SKM-1 (cell line): ENCODE data around the gene KDM4B.
"Not testable (repeated sequence)": the region's sequence is repeated elsewhere in the genome, so short reads cannot be mapped to it uniquely, and the experiment has no call there.

Experiments used
- DNase-seq: peaks from one replicate; lab custom pipeline; 2025; ENCODE audit not compliant: unreplicated experiment; lab: John Stamatoyannopoulos, UW

The KDM4B gene

GRCh38 chr19:5160158-5160795 is 191.4 kb downstream of the KDM4B start:
- not testable (repeated sequence) for DNase-seq

GRCh38 chr19:5164845-5165696 is 196.2 kb downstream of the KDM4B start:
- DNase-seq, result not testable (repeated sequence)

- no peak for DNase-seq
These were observed 196.7 kb downstream of the KDM4B start for GRCh38 chr19:5165697-5166019.

GRCh38 chr19:5166262-5166661 is 197.3 kb downstream of the KDM4B start:
- no peak for DNase-seq

DNA sequence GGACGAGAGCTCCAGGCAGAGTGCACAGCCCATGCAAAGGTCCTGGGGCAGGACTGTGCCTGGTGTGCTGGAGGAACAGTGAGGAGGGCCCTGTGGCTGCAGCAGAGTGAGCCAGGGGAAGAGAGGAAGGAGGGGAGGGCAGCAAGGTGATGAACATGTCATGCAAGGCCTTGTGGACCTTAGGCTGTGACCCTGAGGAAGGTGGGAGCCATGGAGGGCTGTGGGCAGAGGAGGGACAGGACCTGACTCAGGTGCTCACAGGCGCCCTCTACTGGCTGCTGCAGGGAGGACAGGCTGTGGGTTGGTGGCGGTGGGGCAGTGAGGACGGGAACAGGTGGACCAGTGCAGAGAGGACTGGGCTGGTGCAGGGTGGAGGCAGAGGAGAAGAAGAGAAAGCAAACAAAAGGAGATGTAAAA is 201.4 kb downstream of the KDM4B start:
- DNase-seq, result peak; percentile 7

DNA sequence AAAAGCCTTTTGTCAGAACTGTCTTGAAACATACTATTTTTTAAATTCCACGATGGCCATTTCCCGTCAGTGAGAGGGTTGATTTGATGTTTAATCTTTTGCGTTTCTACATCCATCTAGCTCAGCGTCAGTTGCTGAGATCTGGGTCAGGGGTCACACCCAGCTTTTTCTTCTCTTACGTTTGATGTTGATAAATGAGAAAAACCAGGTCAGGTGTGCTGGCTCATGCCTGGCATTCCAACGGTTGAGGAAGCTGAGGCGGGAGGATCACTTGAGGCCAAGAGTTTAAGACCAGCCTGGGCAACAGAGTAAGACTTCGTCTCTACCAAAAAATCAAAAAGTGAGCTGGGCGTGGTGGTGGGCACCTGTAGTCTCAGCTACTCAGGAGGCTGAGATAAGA is 202.8 kb downstream of the KDM4B start:
- no peak for DNase-seq

GRCh38 chr19:5172859-5173630 is 204.1 kb downstream of the KDM4B start:
- no peak for DNase-seq

DNA sequence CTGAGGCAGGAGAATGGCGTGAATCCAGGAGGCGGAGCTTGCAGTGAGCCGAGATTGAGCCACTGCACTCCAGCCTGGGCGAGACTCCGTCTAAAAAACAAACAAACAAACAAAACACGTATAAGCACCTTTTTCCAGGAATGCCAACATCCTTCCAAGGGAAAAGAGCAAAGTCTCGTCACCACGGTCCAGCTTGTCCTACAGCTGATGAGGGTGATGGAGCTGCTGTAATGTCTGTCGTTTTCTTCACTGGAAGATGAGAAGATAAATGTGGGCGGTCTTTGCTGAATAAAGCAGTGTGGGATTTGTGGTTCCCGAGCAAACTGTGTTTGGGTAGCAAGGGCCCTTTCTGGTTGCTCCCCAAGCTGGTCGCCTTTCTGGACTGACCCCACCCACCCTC is 205.1 kb downstream of the KDM4B start:
- no peak for DNase-seq

GRCh38 chr19:5177745-5178450 is 209.0 kb downstream of the KDM4B start:
- DNase-seq, result no peak

DNA sequence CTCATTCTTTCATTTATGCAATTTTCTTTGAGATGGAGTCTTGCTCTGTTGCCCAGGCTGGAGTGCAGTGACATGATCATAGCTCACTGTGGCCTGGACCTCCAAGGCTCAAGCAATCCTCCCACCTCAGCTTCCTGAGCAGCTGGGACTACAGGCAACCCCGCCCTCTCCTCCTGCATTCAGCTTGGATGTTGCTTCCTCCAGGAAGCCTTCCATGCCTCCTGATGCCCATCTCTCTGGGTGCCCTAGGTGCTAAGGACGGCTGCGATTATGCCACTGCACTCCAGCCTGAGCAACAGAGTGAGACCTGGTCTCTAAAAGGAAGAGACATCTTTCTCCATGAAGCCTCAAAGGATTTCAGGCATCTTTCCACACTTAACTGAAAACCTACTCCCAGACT is 209.9 kb downstream of the KDM4B start:
- no peak for DNase-seq

DNA sequence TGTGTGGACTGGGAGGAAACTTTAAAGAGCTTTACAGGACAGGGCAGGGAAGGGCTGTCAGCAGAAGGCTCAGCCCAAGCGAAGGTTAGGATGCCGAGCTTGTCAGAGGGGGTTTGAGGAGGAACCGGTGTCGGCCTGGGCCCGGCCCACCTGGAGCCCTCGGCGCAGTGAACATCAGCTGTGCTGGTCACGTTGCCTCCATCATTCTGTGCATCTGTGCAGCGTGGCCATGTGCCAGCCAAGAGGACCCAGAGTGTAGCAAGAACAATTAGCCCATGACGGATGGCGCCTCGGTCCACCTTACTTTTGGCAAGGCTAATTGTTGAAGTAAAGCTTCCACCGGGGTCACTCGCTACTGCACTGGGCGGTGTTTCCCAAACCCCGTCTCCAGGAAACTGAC is 210.3 kb downstream of the KDM4B start:
- no peak for DNase-seq

DNA sequence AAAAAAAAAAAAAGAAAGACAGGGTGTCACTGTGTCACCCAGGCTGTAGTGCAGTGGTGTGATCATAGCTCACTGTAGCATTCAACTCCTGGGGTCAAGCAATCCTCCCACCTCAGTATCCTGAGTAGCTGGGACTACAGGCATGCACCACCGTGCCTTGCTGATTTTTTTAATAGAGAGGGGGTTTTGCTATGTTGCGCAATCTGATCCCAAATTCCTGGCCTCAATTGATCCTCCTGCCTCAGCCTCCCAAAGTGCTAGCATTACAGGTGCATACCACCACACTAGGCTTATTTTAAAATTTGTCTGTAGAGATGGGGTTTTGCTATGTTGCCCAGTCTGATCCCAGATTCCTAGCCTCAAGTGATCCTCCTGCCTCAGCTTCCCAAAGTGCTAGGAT is 212.4 kb downstream of the KDM4B start:
- DNase-seq, result no peak

- DNase-seq, result no peak
These were observed 213.8 kb downstream of the KDM4B start for GRCh38 chr19:5182751-5183150.

DNA sequence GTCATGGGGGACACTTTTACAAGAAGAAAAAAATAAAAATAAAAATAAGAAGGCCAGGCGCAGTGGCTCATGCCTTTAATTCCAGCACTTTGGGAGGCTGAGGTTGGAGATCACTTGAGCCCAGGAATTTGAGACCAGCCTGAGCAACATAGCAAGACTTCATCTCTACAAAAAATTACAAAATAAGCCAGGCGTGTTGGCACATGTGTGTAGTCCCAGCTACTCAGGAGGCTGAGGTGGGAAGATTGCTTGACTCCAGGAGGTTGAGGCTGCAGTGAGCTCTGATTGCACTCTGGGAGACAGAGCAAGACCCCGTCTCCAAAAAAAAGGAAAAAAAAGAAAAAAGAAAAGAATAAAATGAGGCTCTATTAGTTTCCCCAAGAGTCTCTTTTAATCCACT is 214.7 kb downstream of the KDM4B start:
- no peak for DNase-seq

DNA sequence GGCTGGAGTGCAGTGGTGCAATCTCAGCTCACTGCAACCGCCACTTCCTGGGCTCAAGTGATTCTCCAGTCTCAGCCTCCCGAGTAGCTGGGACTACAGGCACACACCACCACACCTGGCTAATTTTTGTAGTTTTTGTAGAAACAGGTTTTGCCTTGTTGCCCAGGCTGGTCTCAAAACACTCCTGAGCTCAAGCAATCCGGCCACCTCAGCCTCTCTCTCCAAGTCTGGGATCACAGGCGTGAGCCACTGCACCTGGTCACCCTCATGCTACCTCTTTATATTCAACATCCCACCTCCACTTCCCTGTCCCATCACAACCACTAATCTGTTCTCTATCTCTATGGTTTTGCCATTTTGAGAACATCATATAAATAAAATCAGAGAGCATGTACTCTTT is 216.0 kb downstream of the KDM4B start:
- DNase-seq, result no peak

DNA sequence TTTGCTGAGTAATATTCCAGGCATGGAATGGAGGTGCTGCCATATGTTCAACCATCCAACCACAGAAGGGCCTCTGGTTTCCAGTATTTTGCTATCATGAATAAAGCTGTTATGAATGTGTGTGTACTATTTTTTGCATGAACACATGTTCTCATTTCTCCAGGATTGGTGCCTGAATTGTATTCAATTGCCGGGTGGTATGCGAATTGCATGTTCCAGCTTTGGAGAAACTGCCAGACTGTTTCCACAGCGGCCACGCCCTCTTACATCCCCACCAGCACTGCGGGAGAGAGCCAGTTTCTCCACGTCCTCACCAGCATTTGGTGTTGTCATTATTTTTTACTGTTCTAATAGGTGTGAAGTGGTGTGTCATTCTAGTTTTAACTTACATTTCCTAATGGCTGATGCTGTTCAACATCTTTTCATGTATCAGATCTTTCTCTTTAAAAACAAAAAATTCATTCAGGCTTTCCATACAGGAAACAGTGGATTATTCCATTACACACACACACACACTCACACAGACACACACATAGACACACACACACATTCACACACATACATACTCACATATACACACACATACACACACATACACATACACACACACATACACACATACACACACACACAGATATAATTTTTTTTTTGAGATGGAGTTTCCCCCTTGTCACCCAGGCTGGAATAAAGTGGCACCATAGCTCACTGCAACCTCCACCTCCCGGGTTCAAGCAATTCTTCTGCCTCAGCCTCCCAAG is 217.6 kb downstream of the KDM4B start:
- no peak for DNase-seq

DNA sequence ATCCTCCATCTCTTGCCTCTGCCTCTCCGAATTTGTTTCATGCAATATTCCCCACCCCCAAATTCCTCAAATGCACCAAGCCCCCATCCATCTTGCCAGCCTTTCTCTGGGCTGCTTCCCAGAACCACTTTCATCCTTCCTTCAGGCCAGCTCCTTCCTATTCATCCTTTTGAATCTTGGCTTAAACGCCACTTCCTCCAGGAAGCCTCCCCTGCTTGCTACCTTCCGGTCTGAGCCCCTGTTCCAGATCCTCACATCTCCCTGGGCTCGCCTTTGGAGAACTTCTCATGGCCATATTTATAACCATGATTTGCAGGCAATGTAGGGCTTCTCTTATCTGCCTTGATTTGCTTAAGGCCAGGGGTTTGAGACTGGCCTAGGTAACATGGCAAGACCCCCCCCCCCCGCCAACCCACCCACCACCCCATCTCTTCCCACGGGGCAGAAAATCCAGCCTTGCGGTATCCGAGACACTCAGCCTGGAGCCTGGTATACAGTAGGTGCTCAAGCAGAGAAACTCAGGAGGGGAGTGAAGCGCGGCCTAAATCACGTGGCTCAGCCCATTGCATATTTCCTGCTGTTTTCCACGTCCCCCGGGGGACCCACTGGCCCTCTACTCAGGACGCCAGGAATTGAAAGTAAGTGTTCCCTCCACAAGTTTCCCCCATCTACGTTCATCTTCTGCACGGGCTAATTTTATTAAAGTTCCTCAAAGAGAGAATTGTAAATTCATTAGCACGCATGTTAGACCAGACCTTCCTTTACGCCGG is 219.8 kb downstream of the KDM4B start:
- no peak for DNase-seq

- no peak for DNase-seq
These were observed 220.3 kb downstream of the KDM4B start for GRCh38 chr19:5189318-5189607.

GRCh38 chr19:5191091-5191490 is 222.2 kb downstream of the KDM4B start:
- DNase-seq, result no peak

DNA sequence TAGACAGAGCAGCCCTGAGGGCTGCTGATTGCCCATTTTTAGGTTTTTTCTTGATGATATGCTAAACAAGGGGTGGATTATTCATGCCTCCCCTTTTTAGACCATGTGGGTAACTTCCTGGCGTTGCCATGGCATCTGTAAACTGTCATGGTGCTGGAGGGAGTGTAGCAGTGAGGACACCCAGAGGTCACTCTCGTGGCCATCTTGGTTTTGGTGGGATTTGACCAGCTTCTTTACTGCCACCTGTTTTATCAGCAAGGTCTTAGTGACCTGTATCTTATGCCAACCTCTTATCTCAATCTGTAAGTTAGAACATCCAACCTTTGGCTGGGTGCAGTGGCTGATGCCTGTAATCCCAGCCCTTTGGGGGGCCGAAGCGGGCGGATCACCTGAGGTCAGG is 223.7 kb downstream of the KDM4B start:
- DNase-seq, result no peak
